HG03280 (cell line): ENCODE data around the gene HMCN1.

Experiments used
- ATAC-seq: cut with Tn5 transposase; IDR thresholded peaks from one replicate; pipeline ENCODE4 v1.9.1; 2021; ENCODE audit warnings: mild to moderate bottlenecking, moderate library complexity; ENCODE audit not compliant: unreplicated experiment

HMCN1 gene

DNA sequence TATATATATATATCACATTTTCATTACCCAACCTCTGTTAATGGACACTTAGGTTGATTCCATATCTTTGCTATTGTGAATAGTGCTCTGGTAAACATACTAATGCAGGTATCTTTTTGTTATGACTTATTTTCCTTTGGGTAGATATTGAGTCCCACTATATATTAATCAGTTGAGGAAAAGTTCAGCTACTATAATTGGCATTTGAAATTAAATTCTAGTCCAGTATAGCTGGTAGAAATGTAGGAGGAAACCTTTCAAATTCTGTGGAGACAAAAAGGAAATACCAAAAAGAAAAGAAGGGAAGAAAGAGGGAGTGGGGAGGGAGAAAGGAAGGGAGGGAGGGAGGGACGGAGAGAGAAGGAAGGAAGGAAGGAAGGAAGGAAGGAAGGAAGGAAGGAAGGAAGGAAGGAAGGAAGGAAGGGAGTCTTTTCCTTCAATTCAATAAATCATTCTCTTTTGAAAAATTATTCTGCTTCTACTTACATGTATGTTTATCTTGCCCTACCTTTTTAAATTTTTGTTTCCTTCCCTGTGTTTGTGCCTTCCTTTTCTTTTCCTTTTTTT, 329.0 kb downstream of the HMCN1 start:
- ATAC-seq: no peak

DNA sequence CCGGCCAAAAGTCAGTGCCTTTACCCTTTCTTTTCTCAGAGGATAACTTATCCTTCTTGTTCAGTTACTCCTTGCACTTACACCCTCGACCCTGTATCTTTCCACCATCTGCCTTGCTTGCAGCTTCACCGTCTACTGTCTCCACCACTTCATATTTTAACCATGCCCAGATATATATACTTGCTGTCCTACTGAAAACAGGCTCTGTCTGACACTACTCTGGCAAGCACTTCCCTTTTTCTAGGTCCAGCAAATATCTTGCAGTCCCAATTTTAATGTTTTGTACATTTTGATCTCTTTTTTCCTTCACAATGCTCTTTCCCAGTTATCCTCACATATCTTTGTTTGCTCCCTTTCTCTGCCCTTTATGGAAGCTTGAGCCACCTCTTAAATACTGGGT, 332.2 kb downstream of the HMCN1 start:
- ATAC-seq: no peak

GRCh38 chr1:186073697-186074096, 339.5 kb downstream of the HMCN1 start:
- no peak for ATAC-seq

DNA sequence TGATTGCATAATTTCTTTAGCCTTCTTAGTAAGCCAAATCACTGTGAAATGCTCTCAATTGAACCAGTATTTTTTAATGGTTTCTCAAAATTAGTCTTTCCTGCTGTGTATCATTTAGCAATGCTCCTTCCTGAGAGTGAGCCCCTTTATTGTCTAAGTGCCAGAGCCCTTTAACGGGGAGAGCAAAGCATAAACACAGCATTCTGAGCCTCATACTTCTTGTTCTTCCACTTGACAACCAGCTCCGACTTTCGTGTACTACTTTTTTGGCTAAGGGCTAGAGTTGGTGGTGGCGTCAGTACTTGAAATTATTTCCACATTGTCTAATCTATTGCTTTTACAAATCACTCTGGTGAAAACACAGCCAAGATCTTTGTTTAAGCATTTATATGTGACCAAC, 341.8 kb downstream of the HMCN1 start:
- ATAC-seq: no peak

- peak; percentile 96 for ATAC-seq
Observed at GRCh38 chr1:186078245-186078644, 344.1 kb downstream of the HMCN1 start.

- no peak for ATAC-seq
Observed at GRCh38 chr1:186079084-186079684, 345.0 kb downstream of the HMCN1 start.

- ATAC-seq: peak; percentile 47
Observed at GRCh38 chr1:186082235-186082937, 348.2 kb downstream of the HMCN1 start.

DNA sequence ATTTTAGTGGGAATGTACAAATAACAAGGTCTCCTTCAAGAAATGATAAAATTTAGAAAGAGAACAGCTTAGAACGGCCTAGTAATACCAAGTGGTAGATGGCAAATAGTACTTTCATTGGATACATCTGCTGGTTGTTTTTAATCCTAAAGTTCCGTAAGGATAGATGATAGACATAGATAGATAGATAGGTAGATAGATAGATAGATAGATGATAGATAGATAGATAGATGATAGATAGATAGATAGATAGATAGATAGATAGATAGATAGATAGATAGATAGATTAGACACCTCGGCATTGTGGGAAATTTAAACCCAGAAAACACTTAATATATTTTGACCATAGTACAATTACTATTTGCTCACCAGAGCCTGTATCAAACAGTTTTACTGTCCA, 352.4 kb downstream of the HMCN1 start:
- ATAC-seq: no peak

GRCh38 chr1:186089940-186090339, 355.7 kb downstream of the HMCN1 start:
- no peak for ATAC-seq

GRCh38 chr1:186091222-186091720, 357.1 kb downstream of the HMCN1 start:
- no peak for ATAC-seq

- no peak for ATAC-seq
Observed at GRCh38 chr1:186093437-186093836, 359.2 kb downstream of the HMCN1 start.

- no peak for ATAC-seq
Observed at GRCh38 chr1:186094172-186094571, 360.0 kb downstream of the HMCN1 start.

GRCh38 chr1:186099336-186100104, 365.3 kb downstream of the HMCN1 start:
- no peak for ATAC-seq

- ATAC-seq: no peak
Observed at GRCh38 chr1:186102107-186102506, 367.9 kb downstream of the HMCN1 start.

- ATAC-seq: no peak
Observed at GRCh38 chr1:186102547-186103148, 368.5 kb downstream of the HMCN1 start.

DNA sequence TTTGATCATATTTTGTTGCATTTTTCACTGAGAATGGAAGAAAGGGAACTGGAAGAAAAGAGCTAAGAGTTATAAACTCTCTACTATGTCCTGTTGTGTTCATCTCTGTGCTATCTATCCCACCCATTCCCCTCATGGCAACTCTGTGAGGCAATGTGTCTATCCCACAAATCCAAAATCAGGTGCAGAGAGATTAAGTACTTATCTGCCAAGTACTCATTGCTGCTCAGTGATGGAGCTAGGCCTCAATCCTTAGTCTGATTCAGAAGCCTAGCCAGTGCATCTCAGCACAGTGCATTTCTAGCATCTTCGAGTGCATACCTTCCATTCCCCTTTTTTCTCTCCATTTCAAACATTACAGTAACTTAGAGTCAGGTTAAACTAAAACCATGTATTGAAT, 370.3 kb downstream of the HMCN1 start:
- ATAC-seq: no peak

GRCh38 chr1:186112280-186112679, 378.1 kb downstream of the HMCN1 start:
- ATAC-seq: no peak

DNA sequence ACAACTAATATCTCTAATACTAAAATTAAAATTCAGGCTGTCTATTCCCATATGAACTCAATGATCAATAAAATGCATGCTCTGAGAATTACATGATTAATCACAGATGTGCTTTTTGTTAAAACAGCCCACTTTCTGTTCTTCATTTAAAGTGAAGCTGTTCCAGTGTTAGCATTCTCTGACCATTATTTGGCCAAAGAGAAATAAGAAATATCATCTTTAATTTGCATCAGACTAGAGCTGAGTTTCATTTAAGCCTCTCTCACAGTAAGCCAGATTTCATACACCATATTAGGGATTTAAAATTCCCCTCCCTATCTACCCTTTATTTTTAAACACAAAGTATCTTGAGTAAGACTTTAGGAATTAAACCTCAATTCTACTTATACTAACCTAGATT, 379.3 kb downstream of the HMCN1 start:
- no peak for ATAC-seq

DNA sequence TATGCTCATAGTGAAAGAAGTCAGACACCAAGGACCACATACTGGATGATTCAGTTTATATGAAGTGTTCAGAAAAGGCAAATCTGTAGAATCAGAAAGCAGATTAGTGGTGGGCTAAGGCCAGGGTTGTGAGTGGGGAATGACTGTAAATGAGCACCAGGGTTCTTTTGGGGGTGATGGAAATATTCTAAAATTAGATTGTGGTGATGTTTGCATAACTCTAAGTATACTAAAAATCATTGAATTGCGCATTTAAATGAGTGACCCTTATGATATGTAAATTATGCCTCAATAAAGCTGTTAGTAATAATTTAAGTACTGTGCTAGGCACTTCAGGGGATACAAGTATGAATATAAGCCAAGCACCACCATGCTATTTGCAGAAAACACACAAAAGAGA, 384.5 kb downstream of the HMCN1 start:
- ATAC-seq: no peak

- ATAC-seq: no peak
Observed at GRCh38 chr1:186122837-186123236, 388.6 kb downstream of the HMCN1 start.

DNA sequence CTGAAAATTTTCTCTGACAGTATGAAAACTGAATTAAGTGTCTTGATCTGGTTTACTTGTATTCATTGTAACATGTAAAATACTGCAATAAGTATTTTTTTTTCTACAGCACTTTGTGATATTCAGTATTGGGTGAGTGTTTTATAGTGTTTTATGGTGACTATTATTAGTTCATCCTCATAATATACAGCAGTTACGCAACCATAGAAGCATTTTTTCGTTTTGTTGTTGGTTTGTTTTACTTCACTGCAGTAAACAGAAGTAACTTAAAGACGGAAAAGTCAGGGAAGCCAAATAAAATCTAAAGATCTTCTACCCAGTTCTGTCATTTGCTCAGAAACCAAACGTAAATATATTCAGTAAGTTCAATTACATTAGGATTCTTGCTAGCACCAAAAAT, 390.8 kb downstream of the HMCN1 start:
- no peak for ATAC-seq
